ENCODE results near the gene TBC1D8. TPM values are rescaled to one million over a fixed set of nuclear protein-coding genes. Genes with fewer than 3 reads are reported as not detected.

Gene TBC1D8
- total and polyA plus RNA-seq, 2 of the 8 experiments (the other 6 are each of a cell fraction or from before 2014, with no cell fraction given) = 20.8 to 21.8 TPM

GRCh38 chr2:101048756-101049155 is 102.4 kb downstream of the TBC1D8 start:
- Histone ChIP-seq H3K4ac (replicated peaks; ENCODE audit: insufficient read length, low read depth, low read length) (no peak overlapping the region), H2BK12ac (ENCODE audit: low read depth, low read length) (no peak overlapping the region), H3K36me3 (ENCODE audit: control insufficient read depth in 2 of 4, insufficient read depth in 4 of 4, low read length in 3 of 4) (peaks cover 0 to 8% (median 3%) of the 10 kb centered on the region in 4 experiments; a peak in 3 of 8 replicates), H2BK5ac (ENCODE audit: low read depth, low read length) (no peak overlapping the region), H3K14ac (ENCODE audit: insufficient read length) (no peak overlapping the region), H3K27ac (ENCODE audit: low read depth, low read length) (no peak overlapping the region), H3K23ac (ENCODE audit: insufficient read length) (no peak overlapping the region), H3K9me3 (ENCODE audit: insufficient read depth in 2 of 2, low read depth in 1 of 2, low read length in 1 of 2) (no peaks in the 10 kb centered on the region), H3K9ac (replicated peaks in 1 of 4; ENCODE audit: extremely low read depth in 1 of 4, low read depth in 3 of 4, low read length in 3 of 4) (no peak overlapping the region), H4K5ac (ENCODE audit: insufficient read length, low read depth, low read length) (no peak overlapping the region), H4K91ac (replicated peaks; ENCODE audit: insufficient read length, low read length) (no peak overlapping the region), H4K8ac (ENCODE audit: extremely low read depth, insufficient read depth, low read length) (no peak overlapping the region), H3K27me3 (replicated peaks in 1 of 4; ENCODE audit: control insufficient read depth in 3 of 4, extremely low read depth in 1 of 4, insufficient read depth in 3 of 4, low read length in 3 of 4) (no peaks in the 10 kb centered on the region), H2BK15ac (ENCODE audit: low read length) (no peak overlapping the region), H2AK5ac (ENCODE audit: low read depth, low read length) (no peak overlapping the region), H3K79me2 (ENCODE audit: control insufficient read depth in 1 of 2, insufficient read depth in 2 of 2, low read length in 2 of 2) (no peaks in the 10 kb centered on the region), H2AFZ (ENCODE audit: low read length) (no peak overlapping the region), H3K18ac (ENCODE audit: extremely low read depth, low read length) (no peak overlapping the region), H4K20me1 (replicated peaks in 1 of 2; ENCODE audit: control insufficient read depth in 1 of 2, insufficient read depth in 2 of 2, low read length in 2 of 2) (no peaks in the 10 kb centered on the region), H3K4me1 (replicated peaks in 1 of 4; ENCODE audit: control insufficient read depth in 3 of 4, insufficient read depth in 4 of 4, low read length in 3 of 4) (peaks cover 0 to 7% (median 1%) of the 10 kb centered on the region in 4 experiments; a peak in 4 of 7 replicates), H2BK120ac (replicated peaks; ENCODE audit: low read depth, low read length) (no peak overlapping the region), H3K79me1 (ENCODE audit: low read depth, low read length) (no peaks in the 10 kb centered on the region), H3K4me3 (ENCODE audit: extremely low read depth in 1 of 4, insufficient read depth in 2 of 4, low read depth in 3 of 4, low read length in 4 of 4) (no peak overlapping the region), H2BK20ac (ENCODE audit: low read length) (no peak overlapping the region), H3K56ac (replicated peaks; ENCODE audit: insufficient read length, low read depth, low read length) (no peak overlapping the region), H3K23me2 (ENCODE audit: low read depth, low read length) (no peaks in the 10 kb centered on the region), H3K4me2 (ENCODE audit: insufficient read depth in 1 of 2, low read depth in 2 of 2, low read length in 2 of 2) (no peak overlapping the region)
- ChIA-PET POLR2A (ENCODE audit: partially characterized antibody) (no interaction called here), CTCF (ENCODE audit: partially characterized antibody) (interaction anchor here (1.5 to 5.0 kb wide), 2 partner anchors 12 to 104 kb away, joined by 4 to 31 read pairs; no protein-coding TSS in a partner anchor)
- DNase-seq (ENCODE audit: low read depth in 1 of 2, low spot score in 2 of 2) = no peak
- FAIRE-seq = no peak
- WGBS, 2 experiments (ENCODE audit: extremely low coverage in 1 of 2, insufficient coverage in 1 of 2, insufficient read length in 1 of 2, insufficient replicate concordance in 2 of 2, low coverage in 1 of 2, low lambda C conversion rate in 2 of 2, missing lambda C conversion rate in 1 of 2) = 96% methylated on average over 3 of the region's 3 CpGs; no CpG with 5 or more reads in 1 of the 2 experiments
- no peak for TF ChIP-seq CHD2 (IDR thresholded peaks at IDR 0.05; ENCODE audit: low read length)
- TF ChIP-seq JUND (IDR thresholded peaks at IDR 0.05; ENCODE audit: low read length) = no peak
- TF ChIP-seq EGR1 (IDR thresholded peaks at IDR 0.05; ENCODE audit: borderline replicate concordance, low read depth, low read length) = no peak
- TF ChIP-seq TBP (IDR thresholded peaks at IDR 0.05; ENCODE audit: low read depth, low read length) = no peak
- no peak for TF ChIP-seq MAX (IDR thresholded peaks at IDR 0.05)
- TF ChIP-seq ATF3 (IDR thresholded peaks at IDR 0.05; ENCODE audit: insufficient read depth, low read depth, low read length) = no peak
- TF ChIP-seq ZNF274 (IDR thresholded peaks at IDR 0.05; ENCODE audit: borderline replicate concordance, extremely low read depth, low read length) = no peak
- no peak for TF ChIP-seq SP4 (IDR thresholded peaks at IDR 0.05; ENCODE audit: low read length)
- TF ChIP-seq KDM1A (IDR thresholded peaks at IDR 0.05; ENCODE audit: borderline replicate concordance, low read length) = no peak
- TF ChIP-seq SUZ12 (IDR thresholded peaks at IDR 0.05; ENCODE audit: low read length) = no peak
- no peak for TF ChIP-seq EZH2 (IDR thresholded peaks at IDR 0.05; ENCODE audit: low read depth, low read length, severe bottlenecking)
- no peak for TF ChIP-seq GTF2F1 (IDR thresholded peaks at IDR 0.05; ENCODE audit: borderline replicate concordance, low read depth, low read length)
